ENCODE measurements around the gene XRCC5.
A peak's percentile ranks its signal among the peaks of the same experiment; 100 is the strongest.
"Not testable (repeated sequence)": the region's sequence is repeated elsewhere in the genome, so short reads cannot be mapped to it uniquely, and the experiment has no call there.

XRCC5 gene

GRCh38 chr2:216108967-216109921 lies at the start of gene XRCC5:
XRCC5 (plus strand) TSS chr2:216109348; CDS start chr2:216109437, 89 bp downstream.
- peak; percentile 96 for DNase-seq (ENCODE audit: low read depth)

GRCh38 chr2:216064014-216064630 lies 45.0 kb upstream of the XRCC5 start:
- no peak for DNase-seq (ENCODE audit: low read depth)

GRCh38 chr2:216064665-216065064 lies 44.5 kb upstream of the XRCC5 start:
- no peak for DNase-seq (ENCODE audit: low read depth)

GRCh38 chr2:216066230-216066629 lies 42.9 kb upstream of the XRCC5 start:
- DNase-seq (ENCODE audit: low read depth) = no peak

GRCh38 chr2:216069028-216069427 lies 40.1 kb upstream of the XRCC5 start:
- no peak for DNase-seq (ENCODE audit: low read depth)

GRCh38 chr2:216070195-216070594 lies 39.0 kb upstream of the XRCC5 start:
- no peak for DNase-seq (ENCODE audit: low read depth)

GRCh38 chr2:216071111-216071851 lies 37.9 kb upstream of the XRCC5 start:
- DNase-seq (ENCODE audit: low read depth) = no peak

GRCh38 chr2:216072473-216072872 lies 36.7 kb upstream of the XRCC5 start:
- no peak for DNase-seq (ENCODE audit: low read depth)

- no peak for DNase-seq (ENCODE audit: low read depth)
Measured at GRCh38 chr2:216073773-216074172, 35.4 kb upstream of the XRCC5 start.

- no peak for DNase-seq (ENCODE audit: low read depth)
Measured at GRCh38 chr2:216074380-216074779, 34.8 kb upstream of the XRCC5 start.

GRCh38 chr2:216074794-216075193 lies 34.4 kb upstream of the XRCC5 start:
- DNase-seq (ENCODE audit: low read depth) = no peak

GRCh38 chr2:216075510-216076485 lies 33.4 kb upstream of the XRCC5 start:
- DNase-seq (ENCODE audit: low read depth) = no peak

GRCh38 chr2:216078776-216079175 lies 30.4 kb upstream of the XRCC5 start:
- no peak for DNase-seq (ENCODE audit: low read depth)

- not testable (repeated sequence) for DNase-seq (ENCODE audit: low read depth)
Measured at GRCh38 chr2:216080048-216080447, 29.1 kb upstream of the XRCC5 start.

GRCh38 chr2:216081012-216081411 lies 28.1 kb upstream of the XRCC5 start:
- no peak for DNase-seq (ENCODE audit: low read depth)

- peak; percentile 64 for DNase-seq (ENCODE audit: low read depth)
Measured at GRCh38 chr2:216081487-216082116, 27.5 kb upstream of the XRCC5 start, which contains the start of the genes PECR and TMEM169. PECR (minus strand) TSS chr2:216081809; CDS start chr2:216081741, 68 bp downstream. TMEM169 (plus strand) TSS chr2:216081919; CDS start chr2:216095964, 14,045 bp downstream.

- no peak for DNase-seq (ENCODE audit: low read depth)
Measured at GRCh38 chr2:216082117-216082711, 26.9 kb upstream of the XRCC5 start.

- no peak for DNase-seq (ENCODE audit: low read depth)
Measured at GRCh38 chr2:216082805-216083204, 26.3 kb upstream of the XRCC5 start.

- no peak for DNase-seq (ENCODE audit: low read depth)
Measured at GRCh38 chr2:216083464-216084281, 25.5 kb upstream of the XRCC5 start.
